HepG2 (cell line): ENCODE measurements around the gene ABHD17C. TPM values are rescaled to one million over a fixed set of nuclear protein-coding genes. Genes with fewer than 3 reads are reported as not detected.

Experiments used
- ATAC-seq: fragments of 200-7000 bp; cut with Tn5 transposase; 3 replicates; pipeline ENCODE4 v1.9.1; 2020; ENCODE audit warnings: mild to moderate bottlenecking, moderate library complexity
- BruUV-seq: library from RNA; stranded (reverse); fragments of 400-500 nt; replicated peaks from 2 replicates; lab custom pipeline; 2021; lab: Mats Ljungman, UMichigan
- CTCF ChIA-PET: fragments of 300-600 bp; formaldehyde crosslinking; extraction: SDS; loops from one replicate; lab custom pipeline; 2021; ENCODE audit warnings: low total read pairs, inconsistent platforms, low intra/inter-chr PET ratio; lab: Yijun Ruan, JAX
- POLR2A ChIA-PET: fragments of 350-600 bp; sonication (Branson Sonifier 250); formaldehyde crosslinking; loops from one replicate; lab custom pipeline; 2020; ENCODE audit warnings: antibody characterized with exemption, inconsistent platforms; lab: Yijun Ruan, JAX
- DNase-seq: peaks from one replicate; pipeline ENCODE4 v3.0.0-alpha.2; 2015; ENCODE audit warnings: low spot score
- FAIRE-seq: peaks from 3 replicates; lab custom pipeline; 2011; peaks lifted over from hg19 to GRCh38; lab: Jason Lieb, UNC
- H2AFZ ChIP-seq: one replicate; pipeline ENCODE4 v1.6.1; 2011; ENCODE audit warnings: low read length, inconsistent platforms
- H3K27ac ChIP-seq: fragments of 300-600 bp; 3 replicates; pipeline ENCODE4 v1.8.0; 2011; ENCODE audit warnings: mixed run types, mild to moderate bottlenecking, mixed read lengths, low read length, inconsistent platforms; ENCODE audit not compliant: insufficient read depth; ENCODE audit errors: extremely low read length
- H3K27me3 ChIP-seq, 2 experiments: fragments of 200-600 bp in 1 of 2; 2 replicates in 1 of 2; 3 replicates in 1 of 2; pipeline versions ENCODE4 v1.6.0 to v1.8.0; 2011; ENCODE audit warnings: low read length in 2 of 2, mild to moderate bottlenecking in 2 of 2, moderate library complexity in 2 of 2, inconsistent platforms in 1 of 2; ENCODE audit not compliant: insufficient read depth in 2 of 2, control insufficient read depth in 1 of 2
- H3K36me3 ChIP-seq, 2 experiments: fragments of 200-600 bp in 1 of 2; replicated peaks in 1 of 2; 2 replicates in 1 of 2; 3 replicates in 1 of 2; pipeline versions ENCODE4 v1.5.1 to v1.8.0; 2011; ENCODE audit warnings: low read length in 2 of 2, inconsistent platforms in 1 of 2; ENCODE audit not compliant: insufficient read depth in 2 of 2, control insufficient read depth in 1 of 2
- H3K4me1 ChIP-seq: 2 replicates; pipeline ENCODE4 v1.5.1; 2012; ENCODE audit warnings: low read length, inconsistent platforms; ENCODE audit not compliant: insufficient read depth
- H3K4me2 ChIP-seq: 2 replicates; pipeline ENCODE4 v1.6.0; 2011; ENCODE audit warnings: low read depth, low read length, inconsistent platforms
- H3K4me3 ChIP-seq, 3 experiments: fragments of 200-600 bp in 1 of 3; sonication (generic), shearing (Covaris generic) in 1 of 3; replicated peaks in 1 of 3; 2 replicates each; pipeline ENCODE4 v1.5.1; 2011 to 2016; ENCODE audit warnings: low read length in 3 of 3, inconsistent platforms in 2 of 3, low read depth in 2 of 3, mild to moderate bottlenecking in 2 of 3, control low read depth in 1 of 3, mixed read lengths in 1 of 3; ENCODE audit not compliant: insufficient read depth in 1 of 3
- H3K79me2 ChIP-seq: one replicate; pipeline ENCODE4 v1.6.1; 2011; ENCODE audit warnings: low read length, inconsistent platforms; ENCODE audit not compliant: insufficient read depth
- H3K9ac ChIP-seq: 2 replicates; pipeline ENCODE4 v1.6.0; 2011; ENCODE audit warnings: mild to moderate bottlenecking, low read depth, low read length, inconsistent platforms; ENCODE audit not compliant: insufficient read depth
- H3K9me3 ChIP-seq: 2 replicates; pipeline ENCODE4 v1.5.1; 2012; ENCODE audit warnings: mild to moderate bottlenecking, low read length
- H4K20me1 ChIP-seq: 2 replicates; pipeline ENCODE4 v1.6.0; 2011; ENCODE audit warnings: inconsistent platforms, mild to moderate bottlenecking, low read length, moderate library complexity; ENCODE audit not compliant: insufficient read depth
- AHDC1 ChIP-seq: sonication (generic); formaldehyde crosslinking; IDR thresholded peaks from 2 replicates; pipeline ENCODE4 v1.5.1; 2020; ENCODE audit warnings: mild to moderate bottlenecking, missing genetic modification reagents, borderline replicate concordance
- CHCHD3 ChIP-seq: sonication (generic); formaldehyde crosslinking; IDR thresholded peaks from 2 replicates; pipeline ENCODE4 v1.8.0; 2022; ENCODE audit warnings: mild to moderate bottlenecking, missing genetic modification reagents, moderate library complexity
- CSRNP1 ChIP-seq: sonication (generic); formaldehyde crosslinking; IDR thresholded peaks from 2 replicates; pipeline ENCODE4 v1.8.1; 2023; ENCODE audit warnings: mild to moderate bottlenecking, missing genetic modification reagents
- FLYWCH1 ChIP-seq: sonication (generic); formaldehyde crosslinking; IDR thresholded peaks from 2 replicates; pipeline ENCODE4 v1.8.1; 2023; ENCODE audit warnings: mild to moderate bottlenecking, missing genetic modification reagents
- JARID2 ChIP-seq: sonication (generic); formaldehyde crosslinking; IDR thresholded peaks from 2 replicates; pipeline ENCODE4 v1.8.1; 2023; ENCODE audit warnings: missing genetic modification reagents, inconsistent platforms; ENCODE audit not compliant: insufficient replicate concordance
- KAT2B ChIP-seq: fragments of 150-350 bp; IDR thresholded peaks from 2 replicates; pipeline ENCODE4 v1.6.1; 2014; ENCODE audit warnings: low read depth, low read length, borderline replicate concordance
- KDM4B ChIP-seq: sonication (generic); formaldehyde crosslinking; IDR thresholded peaks from 2 replicates; pipeline ENCODE4 v1.4.0; 2020; ENCODE audit warnings: missing genetic modification reagents
- KLF6 ChIP-seq: IDR thresholded peaks from 2 replicates; pipeline ENCODE4 v1.8.0; 2016; ENCODE audit warnings: missing biosample characterization, missing genetic modification reagents
- KMT2A ChIP-seq: sonication (generic); formaldehyde crosslinking; IDR thresholded peaks from 2 replicates; pipeline ENCODE4 v1.4.0; 2020; ENCODE audit warnings: missing genetic modification reagents
- NKX3-1 ChIP-seq: sonication (generic); formaldehyde crosslinking; IDR thresholded peaks from 2 replicates; pipeline ENCODE4 v1.5.0; 2020; ENCODE audit warnings: missing genetic modification reagents
- PITX1 ChIP-seq: sonication (generic); formaldehyde crosslinking; IDR thresholded peaks from 2 replicates; pipeline ENCODE4 v1.5.1; 2020; ENCODE audit warnings: mild to moderate bottlenecking, missing genetic modification reagents
- SALL2 ChIP-seq: sonication (generic); formaldehyde crosslinking; IDR thresholded peaks from 2 replicates; pipeline ENCODE4 v1.8.1; 2023; ENCODE audit warnings: mild to moderate bottlenecking, missing genetic modification reagents, inconsistent platforms
- ZFP1 ChIP-seq: IDR thresholded peaks from 2 replicates; pipeline ENCODE4 v1.6.1; 2016
- ZNF441 ChIP-seq: sonication (generic); formaldehyde crosslinking; IDR thresholded peaks from 2 replicates; pipeline ENCODE4 v1.7.0; 2021; ENCODE audit warnings: missing genetic modification reagents, borderline replicate concordance
- WGBS: methylation state at CpG from one replicate; pipeline ENCODE4 v1.1.6; 2017; ENCODE audit warnings: low lambda C conversion rate; 5-methylcytosine and 5-hydroxymethylcytosine counted together
- in situ Hi-C: cut with HindIII; loops from 2 replicates; pipeline ENCODE4 v1.10.0; 2017; ENCODE audit warnings: low pct_unique_long_range_greater_than_20kb; ENCODE audit not compliant: extremely low pct_ligation_motif_present
- intact Hi-C: fragments of 100-400 bp; cut with micrococcal nuclease; formaldehyde crosslinking; loops from one replicate; pipeline ENCODE4 v1.10.0; 2022; ENCODE audit not compliant: unreplicated experiment
- polyA plus RNA-seq, 8 experiments: library from polyadenylated mRNA; depleted of rRNA in 3 of 8; stranded (reverse) in 7 of 8; unstranded in 1 of 8; fragments of >200 nt; fragmentation: Illumina TruSeq in 4 of 8; extraction: Trizol in 4 of 8; gene quantifications; 2 replicates each; pipeline versions ENCODE4 v1.2.1 to v1.2.3, GENCODE V29; 2011 to 2016; ENCODE audit warnings: low read depth in 4 of 8, missing spikeins in 1 of 8, mixed read lengths in 1 of 8; ENCODE audit not compliant: insufficient read depth in 1 of 8
- total RNA-seq, 5 experiments: library from RNA; depleted of rRNA; stranded (reverse); fragments of >200 nt; fragmentation: Illumina TruSeq; extraction: Trizol; gene quantifications; 2 replicates each; pipeline ENCODE4 v1.2.3, GENCODE V29; 2016; ENCODE audit warnings: low read depth in 1 of 5

ABHD17C gene
- total and polyA plus RNA-seq, 2 of the 13 experiments (the other 11 are each of a cell fraction or from before 2014, with no cell fraction given), result 2.9 to 3.9 TPM

DNA sequence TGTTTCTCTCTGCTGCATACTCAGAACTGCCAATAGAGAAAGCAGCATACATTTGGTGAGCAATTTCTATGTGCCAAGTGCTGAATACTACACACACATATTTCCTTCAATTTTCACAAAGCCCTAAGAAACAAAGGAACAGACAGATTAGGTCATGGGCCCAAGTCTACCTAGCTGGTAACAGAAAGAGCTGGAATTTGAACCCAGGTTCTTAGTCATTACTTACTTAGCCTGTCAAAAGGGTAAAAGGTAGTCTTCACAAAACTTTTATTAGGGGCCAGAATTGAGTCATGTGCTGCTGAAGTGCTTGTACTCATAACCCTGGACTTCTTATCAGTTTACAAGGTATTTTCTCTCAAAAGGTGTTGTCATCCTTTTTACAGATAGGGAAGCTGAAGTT lies 10.4 kb upstream of the ABHD17C start:
- intact Hi-C loops (no loop called here), in situ Hi-C loops (no loop called here)
- no peak for DNase-seq
- Histone ChIP-seq H3K27me3 (peaks cover 0 to 5% of the 10 kb centered on the region in 2 experiments; a peak in 1 of 5 replicates), H3K79me2 (no peaks in the 10 kb centered on the region), H3K36me3 (no peaks in the 10 kb centered on the region), H3K4me2 (no peak overlapping the region), H3K27ac (no peak overlapping the region), H3K4me1 (no peaks in the 10 kb centered on the region), H3K9ac (no peak overlapping the region), H2AFZ (no peak overlapping the region), H4K20me1 (no peaks in the 10 kb centered on the region), H3K9me3 (peaks cover 9% of the 10 kb centered on the region; the same call in 1 of the 2 replicates), H3K4me3 (no peak overlapping the region)
- POLR2A ChIA-PET, result no interaction called here
- CTCF ChIA-PET, result no interaction called here
- BruUV-seq, result no TSS peak
- no peak for ATAC-seq
- TF ChIP-seq SALL2, result no peak
- no peak for TF ChIP-seq JARID2 (CRISPR knock-in tag)
- no peak for TF ChIP-seq CHCHD3 (CRISPR knock-in tag)
- TF ChIP-seq KLF6 (CRISPR knock-in tag), result no peak
- no peak for TF ChIP-seq FLYWCH1 (CRISPR knock-in tag)
- TF ChIP-seq ZNF441, result no peak
- TF ChIP-seq NKX3-1 (CRISPR knock-in tag), result no peak
- TF ChIP-seq ZFP1, result no peak
- no peak for FAIRE-seq

DNA sequence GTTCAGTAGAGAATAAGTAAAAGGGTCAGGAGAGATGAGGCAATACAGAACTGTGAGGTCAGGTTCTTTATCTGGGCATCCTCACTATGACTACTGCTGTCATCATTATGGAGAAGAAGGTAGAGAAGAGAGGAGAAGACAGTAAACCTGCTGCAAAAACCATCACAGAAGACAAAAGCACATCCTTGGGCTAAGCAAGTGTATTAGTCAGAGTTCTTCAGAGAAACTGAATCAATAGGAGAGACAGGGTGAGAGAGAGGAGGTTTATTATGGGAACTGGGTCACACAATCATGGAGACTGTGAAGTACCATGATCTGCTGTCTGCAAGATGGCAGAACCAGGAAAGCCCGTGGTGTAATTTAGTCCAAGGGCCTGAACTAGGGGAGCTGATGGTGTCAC lies 9.5 kb upstream of the ABHD17C start:
- no peak for ATAC-seq
- Histone ChIP-seq H3K36me3 (no peaks in the 10 kb centered on the region), H3K9me3 (peaks cover 9% of the 10 kb centered on the region; the same call in 1 of the 2 replicates), H3K9ac (no peak overlapping the region), H4K20me1 (no peaks in the 10 kb centered on the region), H3K27me3 (peaks cover 0 to 9% of the 10 kb centered on the region in 2 experiments; a peak in 1 of 5 replicates), H3K4me1 (no peaks in the 10 kb centered on the region), H3K27ac (no peak overlapping the region), H3K79me2 (no peaks in the 10 kb centered on the region), H2AFZ (no peak overlapping the region), H3K4me3 (no peak overlapping the region), H3K4me2 (no peak overlapping the region)
- ChIA-PET POLR2A (no interaction called here), CTCF (no interaction called here)
- in situ Hi-C loops, result no loop called here
- no TSS peak for BruUV-seq
- no peak for DNase-seq
- no peak for FAIRE-seq
- intact Hi-C loops, result no loop called here
- 36% methylated on average over 1 of the region's 1 CpG for WGBS
- TF ChIP-seq KMT2A (CRISPR knock-in tag), result no peak
- TF ChIP-seq AHDC1 (CRISPR knock-in tag), result no peak
- no peak for TF ChIP-seq PITX1 (CRISPR knock-in tag)
- TF ChIP-seq KAT2B, result no peak
- TF ChIP-seq KDM4B (CRISPR knock-in tag), result no peak
- TF ChIP-seq CSRNP1 (CRISPR knock-in tag), result no peak
